HepG2 (cell line): ENCODE measurements around the gene RHOBTB1. TPM values are rescaled to one million over a fixed set of nuclear protein-coding genes. Genes with fewer than 3 reads are reported as not detected.
A peak's percentile ranks its signal among the peaks of the same experiment; 100 is the strongest.

Experiments
- CBX5 ChIP-seq: sonication (generic); formaldehyde crosslinking; IDR thresholded peaks from 2 replicates; pipeline ENCODE4 v1.4.0; 2020; ENCODE audit warnings: missing genetic modification reagents, borderline replicate concordance
- FOSL2 ChIP-seq: sonication (generic); formaldehyde crosslinking; IDR thresholded peaks from 2 replicates; pipeline ENCODE4 v1.4.0; 2020; ENCODE audit warnings: missing genetic modification reagents
- HDAC6 ChIP-seq: fragments of 200-600 bp; sonication (generic); IDR thresholded peaks from 2 replicates; pipeline ENCODE4 v1.7.0; 2017; ENCODE audit warnings: mild to moderate bottlenecking, antibody characterized with exemption, low read length, low read depth
- HMGA1 ChIP-seq: sonication (generic); formaldehyde crosslinking; conservative IDR thresholded peaks from 2 replicates; pipeline ENCODE4 v1.4.0; 2020; ENCODE audit warnings: missing genetic modification reagents
- HNRNPH1 ChIP-seq: fragments of 200-400 bp; formaldehyde crosslinking; optimal IDR thresholded peaks from 2 replicates; pipeline ENCODE3; 2017; ENCODE audit warnings: mild to moderate bottlenecking, low read depth, low read length
- IKZF1 ChIP-seq: fragments of 450-650 bp; IDR thresholded peaks from 2 replicates; pipeline ENCODE4 v1.7.1; 2016
- IRX3 ChIP-seq: sonication (generic); formaldehyde crosslinking; IDR thresholded peaks from 2 replicates; pipeline ENCODE4 v1.8.1; 2023; ENCODE audit warnings: mild to moderate bottlenecking, low read depth, missing genetic modification reagents, borderline replicate concordance
- NFIB ChIP-seq: sonication (generic); formaldehyde crosslinking; IDR thresholded peaks from 2 replicates; pipeline ENCODE4 v1.9.0; 2021; ENCODE audit warnings: missing genetic modification reagents, mild to moderate bottlenecking, borderline replicate concordance
- NFKB2 ChIP-seq: sonication (generic); formaldehyde crosslinking; IDR thresholded peaks from 2 replicates; pipeline ENCODE4 v1.4.0; 2020; ENCODE audit warnings: missing genetic modification reagents, borderline replicate concordance
- PAWR ChIP-seq: sonication (generic); formaldehyde crosslinking; IDR thresholded peaks from 2 replicates; pipeline ENCODE4 v1.4.0; 2020; ENCODE audit warnings: missing genetic modification reagents, mild to moderate bottlenecking, borderline replicate concordance
- PCBP2 ChIP-seq: fragments of 200-400 bp; formaldehyde crosslinking; optimal IDR thresholded peaks from 2 replicates; pipeline ENCODE3; 2018; ENCODE audit warnings: low read length, low read depth; ENCODE audit not compliant: poor library complexity, severe bottlenecking
- POLR2AphosphoS2 ChIP-seq: IDR thresholded peaks from 2 replicates; pipeline ENCODE4 v1.6.1; 2011; ENCODE audit warnings: low read depth, low read length, improper control_type of control experiment
- POLR2AphosphoS5 ChIP-seq: IDR thresholded peaks from 2 replicates; pipeline ENCODE4 v1.6.1; 2012; ENCODE audit warnings: low read depth, low read length
- SYNCRIP ChIP-seq: fragments of 200-400 bp; formaldehyde crosslinking; IDR thresholded peaks from 2 replicates; pipeline ENCODE4 v1.6.1; 2018; ENCODE audit warnings: mild to moderate bottlenecking, low read depth, low read length; ENCODE audit not compliant: insufficient read depth
- TCF7 ChIP-seq: sonication (generic); IDR thresholded peaks from 2 replicates; pipeline ENCODE4 v1.6.1; 2016; ENCODE audit warnings: antibody characterized with exemption, low read depth
- ZNF205 ChIP-seq: IDR thresholded peaks from 2 replicates; pipeline ENCODE4 v1.6.1; 2018; ENCODE audit warnings: missing biosample characterization, missing genetic modification reagents
- ZNF547 ChIP-seq: sonication (generic); formaldehyde crosslinking; IDR thresholded peaks from 2 replicates; pipeline ENCODE4 v1.5.1; 2020; ENCODE audit warnings: mild to moderate bottlenecking, missing genetic modification reagents
- ZNF652 ChIP-seq: IDR thresholded peaks from 2 replicates; pipeline ENCODE4 v1.6.1; 2016; ENCODE audit warnings: low read depth, borderline replicate concordance
- ZNF773 ChIP-seq: sonication (generic); formaldehyde crosslinking; IDR thresholded peaks from 2 replicates; pipeline ENCODE4 v1.4.0; 2020; ENCODE audit warnings: missing genetic modification reagents, borderline replicate concordance
- polyA plus RNA-seq, 8 experiments: library from polyadenylated mRNA; depleted of rRNA in 3 of 8; stranded (reverse) in 7 of 8; unstranded in 1 of 8; fragments of >200 nt; fragmentation: Illumina TruSeq in 4 of 8; extraction: Trizol in 4 of 8; gene quantifications; 2 replicates each; pipeline versions ENCODE4 v1.2.1 to v1.2.3, GENCODE V29; 2011 to 2016; ENCODE audit warnings: low read depth in 4 of 8, missing spikeins in 1 of 8, mixed read lengths in 1 of 8; ENCODE audit not compliant: insufficient read depth in 1 of 8
- total RNA-seq, 5 experiments: library from RNA; depleted of rRNA; stranded (reverse); fragments of >200 nt; fragmentation: Illumina TruSeq; extraction: Trizol; gene quantifications; 2 replicates each; pipeline ENCODE4 v1.2.3, GENCODE V29; 2016; ENCODE audit warnings: low read depth in 1 of 5
- TF ChIP-seq, protein P1 (sequence below): fragments of 450-650 bp; IDR thresholded peaks from 2 replicates; pipeline ENCODE4 v1.6.1; 2017; ENCODE audit warnings: mild to moderate bottlenecking
- TF ChIP-seq, protein P2 (sequence below): IDR thresholded peaks from 2 replicates; pipeline ENCODE4 v1.6.1; 2016
- TF ChIP-seq, protein P3 (sequence below): sonication (generic); formaldehyde crosslinking; conservative IDR thresholded peaks from 2 replicates; pipeline ENCODE4 v1.4.0; 2020; ENCODE audit warnings: missing genetic modification reagents
- TF ChIP-seq, protein P4 (sequence below): sonication (generic); formaldehyde crosslinking; IDR thresholded peaks from 2 replicates; pipeline ENCODE4 v1.4.0; 2020; ENCODE audit warnings: missing genetic modification reagents
- TF ChIP-seq, protein P5 (sequence below): sonication (generic); formaldehyde crosslinking; IDR thresholded peaks from 2 replicates; pipeline ENCODE4 v1.5.0; 2020; ENCODE audit warnings: missing genetic modification reagents, mild to moderate bottlenecking, borderline replicate concordance

The RHOBTB1 gene
- total and polyA plus RNA-seq, 2 of the 13 experiments (the other 11 are each of a cell fraction or from before 2014, with no cell fraction given), result 18.8 to 59.5 TPM

DNA sequence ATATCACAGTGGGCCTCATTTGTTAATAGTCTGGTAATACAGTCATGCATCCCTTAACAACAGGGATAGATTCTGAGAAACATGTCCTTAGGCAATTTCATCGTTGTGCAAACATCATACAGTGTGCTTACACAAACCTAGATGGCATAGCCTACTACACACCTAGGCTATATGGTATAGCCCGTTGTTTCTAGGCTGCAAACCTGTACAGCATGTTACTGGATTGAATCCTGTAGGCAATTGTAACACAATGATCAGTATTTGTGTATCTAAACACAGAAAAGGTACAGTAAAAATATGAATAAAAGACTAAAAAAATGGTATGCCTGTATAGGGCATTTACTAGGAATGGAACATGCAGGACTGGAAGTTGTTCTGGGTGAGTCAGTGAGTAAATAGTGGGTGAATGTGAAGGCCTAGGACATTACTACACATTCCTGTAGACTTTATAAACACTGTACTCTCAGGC is 12.0 kb upstream of the RHOBTB1 start (continued):
- TF ChIP-seq IRX3 (CRISPR knock-in tag), result no peak
- TF ChIP-seq, protein P1, sequence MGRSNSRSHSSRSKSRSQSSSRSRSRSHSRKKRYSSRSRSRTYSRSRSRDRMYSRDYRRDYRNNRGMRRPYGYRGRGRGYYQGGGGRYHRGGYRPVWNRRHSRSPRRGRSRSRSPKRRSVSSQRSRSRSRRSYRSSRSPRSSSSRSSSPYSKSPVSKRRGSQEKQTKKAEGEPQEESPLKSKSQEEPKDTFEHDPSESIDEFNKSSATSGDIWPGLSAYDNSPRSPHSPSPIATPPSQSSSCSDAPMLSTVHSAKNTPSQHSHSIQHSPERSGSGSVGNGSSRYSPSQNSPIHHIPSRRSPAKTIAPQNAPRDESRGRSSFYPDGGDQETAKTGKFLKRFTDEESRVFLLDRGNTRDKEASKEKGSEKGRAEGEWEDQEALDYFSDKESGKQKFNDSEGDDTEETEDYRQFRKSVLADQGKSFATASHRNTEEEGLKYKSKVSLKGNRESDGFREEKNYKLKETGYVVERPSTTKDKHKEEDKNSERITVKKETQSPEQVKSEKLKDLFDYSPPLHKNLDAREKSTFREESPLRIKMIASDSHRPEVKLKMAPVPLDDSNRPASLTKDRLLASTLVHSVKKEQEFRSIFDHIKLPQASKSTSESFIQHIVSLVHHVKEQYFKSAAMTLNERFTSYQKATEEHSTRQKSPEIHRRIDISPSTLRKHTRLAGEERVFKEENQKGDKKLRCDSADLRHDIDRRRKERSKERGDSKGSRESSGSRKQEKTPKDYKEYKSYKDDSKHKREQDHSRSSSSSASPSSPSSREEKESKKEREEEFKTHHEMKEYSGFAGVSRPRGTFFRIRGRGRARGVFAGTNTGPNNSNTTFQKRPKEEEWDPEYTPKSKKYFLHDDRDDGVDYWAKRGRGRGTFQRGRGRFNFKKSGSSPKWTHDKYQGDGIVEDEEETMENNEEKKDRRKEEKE, result no peak
- no peak for TF ChIP-seq TCF7
- TF ChIP-seq POLR2AphosphoS5, result no peak
- no peak for TF ChIP-seq ZNF652
- no peak for TF ChIP-seq PAWR (CRISPR knock-in tag)
- TF ChIP-seq, protein P2, sequence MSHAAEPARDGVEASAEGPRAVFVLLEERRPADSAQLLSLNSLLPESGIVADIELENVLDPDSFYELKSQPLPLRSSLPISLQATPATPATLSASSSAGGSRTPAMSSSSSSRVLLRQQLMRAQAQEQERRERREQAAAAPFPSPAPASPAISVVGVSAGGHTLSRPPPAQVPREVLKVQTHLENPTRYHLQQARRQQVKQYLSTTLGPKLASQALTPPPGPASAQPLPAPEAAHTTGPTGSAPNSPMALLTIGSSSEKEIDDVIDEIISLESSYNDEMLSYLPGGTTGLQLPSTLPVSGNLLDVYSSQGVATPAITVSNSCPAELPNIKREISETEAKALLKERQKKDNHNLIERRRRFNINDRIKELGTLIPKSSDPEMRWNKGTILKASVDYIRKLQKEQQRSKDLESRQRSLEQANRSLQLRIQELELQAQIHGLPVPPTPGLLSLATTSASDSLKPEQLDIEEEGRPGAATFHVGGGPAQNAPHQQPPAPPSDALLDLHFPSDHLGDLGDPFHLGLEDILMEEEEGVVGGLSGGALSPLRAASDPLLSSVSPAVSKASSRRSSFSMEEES (CRISPR knock-in tag), result no peak
- no peak for TF ChIP-seq POLR2AphosphoS2
- no peak for TF ChIP-seq CBX5 (CRISPR knock-in tag)
- no peak for TF ChIP-seq NFKB2 (CRISPR knock-in tag)
- TF ChIP-seq HMGA1, result no peak
- TF ChIP-seq PCBP2, result no peak
- TF ChIP-seq, protein P3, sequence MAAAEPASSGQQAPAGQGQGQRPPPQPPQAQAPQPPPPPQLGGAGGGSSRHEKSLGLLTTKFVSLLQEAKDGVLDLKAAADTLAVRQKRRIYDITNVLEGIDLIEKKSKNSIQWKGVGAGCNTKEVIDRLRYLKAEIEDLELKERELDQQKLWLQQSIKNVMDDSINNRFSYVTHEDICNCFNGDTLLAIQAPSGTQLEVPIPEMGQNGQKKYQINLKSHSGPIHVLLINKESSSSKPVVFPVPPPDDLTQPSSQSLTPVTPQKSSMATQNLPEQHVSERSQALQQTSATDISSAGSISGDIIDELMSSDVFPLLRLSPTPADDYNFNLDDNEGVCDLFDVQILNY (CRISPR knock-in tag), result no peak
- TF ChIP-seq ZNF773, result no peak
- no peak for TF ChIP-seq IKZF1
- TF ChIP-seq FOSL2, result peak; percentile 92
- no peak for TF ChIP-seq ZNF205
- TF ChIP-seq, protein P4, sequence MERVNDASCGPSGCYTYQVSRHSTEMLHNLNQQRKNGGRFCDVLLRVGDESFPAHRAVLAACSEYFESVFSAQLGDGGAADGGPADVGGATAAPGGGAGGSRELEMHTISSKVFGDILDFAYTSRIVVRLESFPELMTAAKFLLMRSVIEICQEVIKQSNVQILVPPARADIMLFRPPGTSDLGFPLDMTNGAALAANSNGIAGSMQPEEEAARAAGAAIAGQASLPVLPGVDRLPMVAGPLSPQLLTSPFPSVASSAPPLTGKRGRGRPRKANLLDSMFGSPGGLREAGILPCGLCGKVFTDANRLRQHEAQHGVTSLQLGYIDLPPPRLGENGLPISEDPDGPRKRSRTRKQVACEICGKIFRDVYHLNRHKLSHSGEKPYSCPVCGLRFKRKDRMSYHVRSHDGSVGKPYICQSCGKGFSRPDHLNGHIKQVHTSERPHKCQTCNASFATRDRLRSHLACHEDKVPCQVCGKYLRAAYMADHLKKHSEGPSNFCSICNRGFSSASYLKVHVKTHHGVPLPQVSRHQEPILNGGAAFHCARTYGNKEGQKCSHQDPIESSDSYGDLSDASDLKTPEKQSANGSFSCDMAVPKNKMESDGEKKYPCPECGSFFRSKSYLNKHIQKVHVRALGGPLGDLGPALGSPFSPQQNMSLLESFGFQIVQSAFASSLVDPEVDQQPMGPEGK (CRISPR knock-in tag), result no peak
- TF ChIP-seq HNRNPH1, result no peak
- TF ChIP-seq HDAC6, result no peak
- no peak for TF ChIP-seq NFIB (CRISPR knock-in tag)
- TF ChIP-seq ZNF547 (CRISPR knock-in tag), result no peak
- TF ChIP-seq, protein P5, sequence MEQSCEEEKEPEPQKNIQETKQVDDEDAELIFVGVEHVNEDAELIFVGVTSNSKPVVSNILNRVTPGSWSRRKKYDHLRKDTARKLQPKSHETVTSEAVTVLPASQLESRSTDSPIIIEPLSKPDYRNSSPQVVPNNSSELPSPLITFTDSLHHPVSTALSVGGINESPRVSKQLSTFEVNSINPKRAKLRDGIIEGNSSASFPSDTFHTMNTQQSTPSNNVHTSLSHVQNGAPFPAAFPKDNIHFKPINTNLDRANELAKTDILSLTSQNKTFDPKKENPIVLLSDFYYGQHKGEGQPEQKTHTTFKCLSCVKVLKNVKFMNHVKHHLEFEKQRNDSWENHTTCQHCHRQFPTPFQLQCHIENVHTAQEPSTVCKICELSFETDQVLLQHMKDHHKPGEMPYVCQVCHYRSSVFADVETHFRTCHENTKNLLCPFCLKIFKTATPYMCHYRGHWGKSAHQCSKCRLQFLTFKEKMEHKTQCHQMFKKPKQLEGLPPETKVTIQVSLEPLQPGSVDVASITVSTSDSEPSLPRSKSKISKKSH (CRISPR knock-in tag), result no peak
- TF ChIP-seq SYNCRIP, result no peak
